ENCODE measurements around the gene RAP2B.
"Not testable (repeated sequence)": the region's sequence is repeated elsewhere in the genome, so short reads cannot be mapped to it uniquely, and the experiment has no call there.

Gene RAP2B

GRCh38 chr3:153161714-153162512, at the start of gene RAP2B:
RAP2B (plus strand) TSS chr3:153162226; CDS start chr3:153162694, 468 bp downstream.
- DNase-seq = peak; percentile 95

DNA sequence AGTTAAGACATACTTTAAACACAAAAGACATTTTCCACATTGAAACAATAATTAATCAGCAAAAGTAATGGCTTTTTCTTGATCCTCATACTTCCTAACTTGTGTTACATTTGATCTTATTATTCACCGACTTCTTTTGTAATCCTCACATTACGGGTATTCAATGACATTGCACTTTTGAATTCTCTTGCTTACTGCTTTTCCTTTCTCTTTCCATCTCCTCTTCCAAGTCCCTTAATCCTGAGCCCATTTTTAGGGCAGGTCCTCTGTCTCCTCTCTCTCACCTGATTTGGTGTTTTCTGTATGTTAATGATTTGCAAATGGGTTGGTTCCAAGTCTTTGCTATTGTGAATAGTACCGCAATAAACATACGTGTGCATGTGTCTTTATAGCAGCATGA, 48.5 kb upstream of the RAP2B start:
- DNase-seq = no peak

DNA sequence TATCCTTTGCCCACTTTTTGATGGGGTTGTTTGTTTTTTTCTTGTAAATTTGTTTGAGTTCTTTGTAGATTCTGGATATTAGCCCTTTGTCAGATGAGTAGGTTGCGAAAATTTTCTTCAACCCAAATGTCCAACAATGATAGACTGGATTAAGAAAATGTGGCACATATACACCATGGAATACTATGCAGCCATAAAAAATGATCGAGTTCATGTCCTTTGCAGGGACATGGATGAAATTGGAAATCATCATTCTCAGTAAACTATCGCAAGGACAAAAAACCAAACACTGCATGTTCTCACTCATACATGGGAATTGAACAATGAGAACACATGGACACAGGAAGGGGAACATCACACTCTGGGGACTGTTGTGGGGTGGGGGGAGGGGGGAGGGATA, 47.8 kb upstream of the RAP2B start:
- not testable (repeated sequence) for DNase-seq

GRCh38 chr3:153115326-153115725, 46.7 kb upstream of the RAP2B start:
- DNase-seq = no peak

GRCh38 chr3:153127788-153128187, 34.2 kb upstream of the RAP2B start:
- DNase-seq = no peak

DNA sequence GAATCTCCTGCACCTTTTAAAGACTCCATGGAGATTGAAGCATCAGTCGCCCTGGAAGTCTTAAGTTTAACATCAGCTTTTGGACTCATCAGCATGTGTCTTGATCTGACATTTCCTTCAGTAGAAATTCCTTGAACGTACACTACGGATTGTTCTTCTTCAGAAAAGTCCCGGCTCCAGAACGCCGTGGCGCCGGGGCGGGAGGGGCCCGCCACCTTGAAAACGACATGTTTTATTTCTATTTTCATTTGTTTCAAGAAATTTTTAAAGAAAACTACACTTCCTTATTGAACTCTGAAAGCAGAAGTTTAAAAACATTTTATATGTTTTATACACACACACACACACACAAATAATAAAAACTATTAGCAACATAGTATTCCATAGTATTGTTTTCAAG, 32.6 kb upstream of the RAP2B start:
- DNase-seq = no peak

DNA sequence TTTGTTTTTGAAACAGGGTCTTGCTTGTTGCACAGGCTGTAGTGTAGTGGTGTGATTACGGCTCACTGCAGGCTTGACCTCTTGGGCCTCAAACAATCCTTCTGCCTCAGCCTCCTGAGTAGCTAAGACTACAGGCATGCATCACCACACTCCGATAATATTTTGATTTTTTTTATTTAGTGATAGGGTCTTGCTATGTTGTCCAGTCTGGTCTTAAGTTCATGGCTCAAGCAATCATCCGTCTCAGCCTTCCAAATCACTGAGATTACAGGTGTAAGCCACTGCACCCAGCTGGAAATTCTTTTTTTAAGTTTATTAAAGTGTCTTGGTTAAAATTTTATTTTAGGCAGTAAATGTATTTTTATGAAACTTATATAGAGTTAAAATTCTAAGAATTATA, 32.2 kb upstream of the RAP2B start:
- DNase-seq = no peak

- no peak for DNase-seq
These were observed 31.6 kb upstream of the RAP2B start for GRCh38 chr3:153130312-153130977.

DNA sequence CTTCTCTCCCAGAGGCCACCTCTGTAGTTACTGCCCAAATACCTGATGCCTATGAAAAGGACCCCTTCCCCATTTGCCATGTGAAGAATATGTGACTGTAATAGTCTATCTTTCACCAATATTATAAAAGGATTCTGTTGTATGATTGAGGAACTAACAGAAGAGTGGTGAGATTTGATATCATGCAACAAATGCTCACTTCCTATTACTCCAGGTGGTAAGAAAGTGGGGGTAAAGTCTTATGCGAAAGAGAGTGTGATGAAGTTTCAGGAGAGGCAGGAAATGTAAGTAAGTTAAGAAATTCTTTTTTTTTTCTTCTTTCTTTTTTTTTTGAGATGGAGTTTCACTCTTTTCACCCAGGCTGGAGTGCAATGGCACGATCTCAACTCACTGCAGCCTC, 24.4 kb upstream of the RAP2B start:
- DNase-seq = no peak

- DNase-seq = peak; percentile 83
These were observed 23.5 kb upstream of the RAP2B start for GRCh38 chr3:153138276-153139210.

DNA sequence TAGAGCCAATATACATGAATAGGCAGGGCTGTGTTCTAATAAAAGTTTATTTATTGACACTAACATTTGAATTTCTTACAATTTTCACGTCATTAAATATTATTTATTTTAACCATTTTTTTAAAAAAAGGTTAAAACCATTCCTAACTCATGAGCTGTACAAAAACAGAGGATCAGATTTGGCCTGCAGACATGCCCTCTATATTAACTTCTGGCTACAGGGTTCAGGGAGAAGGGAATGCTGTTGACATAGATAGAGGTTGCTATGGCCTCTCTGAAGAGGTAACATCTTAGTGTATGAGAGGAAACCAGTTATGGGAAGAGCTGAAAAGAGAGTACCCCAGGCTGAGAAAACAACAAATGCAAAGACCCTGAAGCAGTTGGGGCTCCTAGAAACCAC, 19.1 kb upstream of the RAP2B start:
- DNase-seq = no peak

DNA sequence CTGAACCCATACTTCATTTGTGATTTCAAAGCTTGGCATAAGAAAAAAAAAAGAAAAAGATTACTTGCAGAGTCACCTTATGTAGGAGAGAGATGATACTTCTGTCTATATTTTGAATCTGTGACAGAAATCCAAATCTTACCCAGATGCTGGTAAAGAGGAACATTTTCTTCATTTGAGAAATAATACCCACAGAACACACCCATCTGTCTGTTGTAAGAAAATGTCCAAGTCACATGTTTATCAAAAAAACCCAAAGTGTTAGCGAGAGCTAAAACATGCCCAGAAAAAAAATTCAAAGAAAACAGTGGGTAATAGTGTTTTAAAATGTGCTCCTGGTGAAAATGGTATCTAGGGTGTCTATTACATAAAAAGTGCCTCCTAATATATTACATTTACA, 18.0 kb upstream of the RAP2B start:
- no peak for DNase-seq

GRCh38 chr3:153144779-153145178, 17.2 kb upstream of the RAP2B start:
- DNase-seq = no peak

- DNase-seq = no peak
These were observed 16.6 kb upstream of the RAP2B start for GRCh38 chr3:153145454-153145853.

GRCh38 chr3:153146191-153147053, 15.6 kb upstream of the RAP2B start:
- DNase-seq = no peak

- DNase-seq = no peak
These were observed 11.0 kb upstream of the RAP2B start for GRCh38 chr3:153150991-153151390.

DNA sequence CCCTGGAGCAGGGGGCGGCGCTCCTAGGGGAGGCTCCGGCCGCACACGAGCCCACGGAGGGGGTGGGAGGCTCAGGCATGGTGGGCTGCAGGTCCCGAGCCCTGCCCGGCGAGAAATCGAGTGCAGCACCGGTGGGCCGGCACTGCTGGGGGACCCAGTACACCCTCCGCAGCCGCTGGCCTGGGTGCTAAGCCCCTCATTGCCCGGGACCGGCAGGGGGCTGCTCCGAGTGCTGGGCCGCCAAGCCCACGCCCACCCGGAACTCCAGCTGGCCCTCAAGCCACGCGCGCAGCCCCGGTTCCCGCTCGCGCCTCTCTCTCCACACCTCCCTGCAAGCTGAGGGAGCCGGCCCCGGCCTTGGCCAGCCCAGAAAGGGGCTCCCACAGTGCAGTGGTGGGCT, 6.2 kb upstream of the RAP2B start:
- not testable (repeated sequence) for DNase-seq

- no peak for DNase-seq
These were observed 3.8 kb upstream of the RAP2B start for GRCh38 chr3:153158189-153158588.

- DNase-seq = no peak
These were observed 2.9 kb upstream of the RAP2B start for GRCh38 chr3:153158961-153159735.

DNA sequence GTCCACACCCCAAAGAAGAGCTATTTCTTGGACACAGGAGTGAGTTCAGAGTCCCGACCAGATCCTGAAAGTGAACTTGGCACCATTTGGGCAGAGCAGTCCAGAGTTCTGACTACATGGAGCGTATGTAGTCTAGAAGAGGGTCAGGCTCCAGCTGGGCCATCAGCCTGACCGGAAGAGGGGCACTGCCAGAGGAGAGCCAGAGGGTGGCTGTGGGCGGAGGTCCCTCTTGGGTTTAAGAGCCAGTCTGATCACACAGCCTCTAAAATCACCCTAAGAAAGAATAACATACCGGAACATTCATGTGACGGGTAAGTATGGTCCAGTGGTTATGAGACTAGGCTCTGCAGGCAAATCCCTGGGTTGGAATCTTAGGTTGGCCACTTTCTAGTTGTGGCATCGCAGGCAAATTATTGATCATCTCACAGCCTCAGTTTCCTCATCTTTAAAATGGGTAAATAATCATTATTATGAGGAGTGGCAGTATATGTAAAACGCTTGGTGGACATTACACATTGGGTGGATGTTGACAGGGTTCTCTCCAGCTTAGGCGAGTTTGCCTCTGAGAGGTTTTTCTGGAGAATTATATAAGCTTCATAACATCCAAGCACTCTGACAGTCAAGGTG, 2.1 kb upstream of the RAP2B start:
- DNase-seq = no peak
